Pancreas (tissue), 10 donors: Measurements from ENCODE around the gene HABP4. TPM values are rescaled to one million over a fixed set of nuclear protein-coding genes. Genes with fewer than 3 reads are reported as not detected.

Experiments used
- ATAC-seq, 4 donors: fragments of 200-7000 bp; cut with Tn5 transposase; one replicate each; pipeline versions ENCODE4 v1.8.0 to v1.9.1; 2020; ENCODE audit warnings: mild to moderate bottlenecking in 4 of 4, moderate library complexity in 4 of 4
- DNase-seq, 6 donors: peaks; one replicate each; pipeline ENCODE4 v3.0.0-alpha.2; 2020
- FAIRE-seq: peaks from 2 replicates; lab custom pipeline; 2012; peaks lifted over from hg19 to GRCh38; lab: Jason Lieb, UNC
- H3K27ac ChIP-seq, 4 donors: fragments of 200-600 bp; sonication (generic); 1 replicate in 3 of 4; 2 replicates in 1 of 4; pipeline versions ENCODE4 v1.5.0 to v1.8.0; 2020
- H3K27me3 ChIP-seq, 4 donors: fragments of 200-600 bp; one replicate each; pipeline ENCODE4 v1.8.0; 2021
- H3K36me3 ChIP-seq, 3 donors: fragments of 200-600 bp; sonication (generic) in 1 of 3; one replicate each; pipeline versions ENCODE4 v1.5.0 to v1.8.0; 2020 to 2021
- H3K4me1 ChIP-seq, 3 donors: fragments of 200-600 bp; one replicate each; pipeline ENCODE4 v1.8.0; 2021
- H3K4me3 ChIP-seq, 4 donors: fragments of 200-600 bp; sonication (generic) in 2 of 4; one replicate each; pipeline versions ENCODE4 v1.5.0 to v1.8.0; 2020 to 2021
- H3K9me3 ChIP-seq, 4 donors: fragments of 200-600 bp; one replicate each; pipeline ENCODE4 v1.8.0; 2021
- WGBS, 2 donors: extraction: QIAGEN DNeasy Blood & Tissue Kit; methylation state at CpG; one replicate each; pipeline ENCODE4 v1.1.7; 2013; 5-methylcytosine and 5-hydroxymethylcytosine counted together
- intact Hi-C, 3 donors: fragments of 100-400 bp; cut with DNase I; formaldehyde crosslinking; loops; one replicate each; pipeline versions ENCODE4 v1.11.1 to v1.14.2; 2022
- polyA plus RNA-seq, 2 donors: library from polyadenylated mRNA; stranded (reverse); fragments of 200-250 nt; gene quantifications; one replicate each; pipeline ENCODE4 v1.2.3, GENCODE V29; 2013
- total RNA-seq, 6 donors: library from RNA; stranded (reverse); fragmentation: NEBNext Ultra II Directional in 4 of 6; extraction: Animal tissue kit (Norgen Biotek cat#: 25700) in 4 of 6; gene quantifications; one replicate each; pipeline versions ENCODE4 v1.2.1 to v1.2.4, GENCODE V29; 2021 to 2023
- TF ChIP-seq, protein P1 (sequence below), 4 donors: fragments of 200-600 bp; sonication (generic) in 3 of 4; IDR thresholded peaks; one replicate each; pipeline versions ENCODE4 v1.5.0 to v1.8.0; 2021; ENCODE audit warnings: antibody characterized with exemption in 4 of 4
- donor health status: healthy with polysubstance abuse.
- donor health status: DM: no; HTN: no; CAD: no; lungs with moderate emphysema.
- donor health status: DM: no; HTN: no; CAD: no.
- donor health status: control.
- donor health status: control.
- donor health status: Bipolar disorder and iron deficiency.
- donor health status: DM: yes; HTN: yes; CAD: no.
- donor health status: DM: no; HTN: no; CAD: no.
- donor health status: DM: no; HTN: no; CAD: no.
- donor health status: DM: yes; HTN: yes; CAD: no.

Gene HABP4
- total and polyA plus RNA-seq, 8 donors: 2.8 to 13.0 (median 4.0) TPM

DNA sequence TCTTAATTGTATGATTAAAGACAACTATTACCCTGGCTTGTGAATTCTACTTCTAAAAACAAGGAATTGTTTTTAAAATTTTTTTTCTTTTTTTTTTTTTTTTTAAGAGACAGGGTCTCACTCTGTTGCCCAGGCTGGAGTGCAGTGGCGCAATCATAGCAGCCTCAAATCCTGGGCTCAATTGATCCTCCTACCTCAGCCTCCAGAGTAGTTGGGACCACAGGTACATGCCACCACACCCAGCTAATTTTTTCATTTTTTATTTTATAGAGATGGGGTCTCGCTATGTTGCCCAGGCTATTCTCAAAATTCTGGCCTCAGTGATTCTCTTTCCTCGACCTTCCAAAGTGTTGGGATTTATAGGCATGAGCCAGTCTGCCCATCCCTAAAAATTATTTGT lies 62.3 kb downstream of the HABP4 start:
- FAIRE-seq (no peak), ATAC-seq (no peak), DNase-seq (no peak)
- Histone ChIP-seq H3K27ac (no peak overlapping the region), H3K36me3 (peaks cover 0 to 16% (median 0%) of the 10 kb centered on the region in 3 donors), H3K4me3 (no peak overlapping the region), H3K27me3 (no peaks in the 10 kb centered on the region), H3K9me3 (no peaks in the 10 kb centered on the region), H3K4me1 (no peaks in the 10 kb centered on the region)
- intact Hi-C loops: no loop called here
- TF ChIP-seq, protein P1, sequence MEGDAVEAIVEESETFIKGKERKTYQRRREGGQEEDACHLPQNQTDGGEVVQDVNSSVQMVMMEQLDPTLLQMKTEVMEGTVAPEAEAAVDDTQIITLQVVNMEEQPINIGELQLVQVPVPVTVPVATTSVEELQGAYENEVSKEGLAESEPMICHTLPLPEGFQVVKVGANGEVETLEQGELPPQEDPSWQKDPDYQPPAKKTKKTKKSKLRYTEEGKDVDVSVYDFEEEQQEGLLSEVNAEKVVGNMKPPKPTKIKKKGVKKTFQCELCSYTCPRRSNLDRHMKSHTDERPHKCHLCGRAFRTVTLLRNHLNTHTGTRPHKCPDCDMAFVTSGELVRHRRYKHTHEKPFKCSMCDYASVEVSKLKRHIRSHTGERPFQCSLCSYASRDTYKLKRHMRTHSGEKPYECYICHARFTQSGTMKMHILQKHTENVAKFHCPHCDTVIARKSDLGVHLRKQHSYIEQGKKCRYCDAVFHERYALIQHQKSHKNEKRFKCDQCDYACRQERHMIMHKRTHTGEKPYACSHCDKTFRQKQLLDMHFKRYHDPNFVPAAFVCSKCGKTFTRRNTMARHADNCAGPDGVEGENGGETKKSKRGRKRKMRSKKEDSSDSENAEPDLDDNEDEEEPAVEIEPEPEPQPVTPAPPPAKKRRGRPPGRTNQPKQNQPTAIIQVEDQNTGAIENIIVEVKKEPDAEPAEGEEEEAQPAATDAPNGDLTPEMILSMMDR (IDR thresholded peaks at IDR 0.05): no peak
- 97 to 98% methylated on average over 3 of the region's 3 CpGs for WGBS, 2 donors

DNA sequence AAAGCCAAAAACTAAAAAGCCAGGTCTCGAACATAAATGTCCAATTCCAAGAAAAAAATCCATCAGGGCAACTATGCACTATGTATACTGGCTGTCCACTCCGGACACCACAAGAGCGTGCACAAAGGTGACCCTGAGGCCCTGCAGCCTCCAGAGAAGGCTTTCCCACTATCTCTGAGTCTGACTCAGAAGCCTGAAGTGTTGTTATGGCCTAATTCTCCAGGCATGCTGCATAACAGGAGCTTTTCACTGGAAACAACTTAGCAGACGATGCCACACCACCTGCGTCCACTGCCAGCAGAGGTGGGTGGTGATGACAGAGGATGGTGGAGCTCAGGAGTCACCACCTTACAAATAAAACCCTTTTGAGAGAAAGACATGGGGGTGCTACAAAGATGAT lies 63.7 kb downstream of the HABP4 start:
- H3K36me3 ChIP-seq: peaks cover 0 to 12% (median 0%) of the 10 kb centered on the region in 3 donors
- H3K4me3 ChIP-seq: no peak overlapping the region
- DNase-seq (no peak), FAIRE-seq (no peak), ATAC-seq (peak in 2 of 4 donors; percentile 22 to 49)
- H3K9me3 ChIP-seq: no peaks in the 10 kb centered on the region
- peak overlapping the region in 1 of 4 donors; percentile 17 for H3K27ac ChIP-seq
- H3K4me1 ChIP-seq: no peaks in the 10 kb centered on the region
- 92 to 95% methylated on average over 5 of the region's 5 CpGs for WGBS, 2 donors
- intact Hi-C loops: no loop called here
- no peaks in the 10 kb centered on the region for H3K27me3 ChIP-seq
- TF ChIP-seq, protein P1 (IDR thresholded peaks at IDR 0.05): no peak

DNA sequence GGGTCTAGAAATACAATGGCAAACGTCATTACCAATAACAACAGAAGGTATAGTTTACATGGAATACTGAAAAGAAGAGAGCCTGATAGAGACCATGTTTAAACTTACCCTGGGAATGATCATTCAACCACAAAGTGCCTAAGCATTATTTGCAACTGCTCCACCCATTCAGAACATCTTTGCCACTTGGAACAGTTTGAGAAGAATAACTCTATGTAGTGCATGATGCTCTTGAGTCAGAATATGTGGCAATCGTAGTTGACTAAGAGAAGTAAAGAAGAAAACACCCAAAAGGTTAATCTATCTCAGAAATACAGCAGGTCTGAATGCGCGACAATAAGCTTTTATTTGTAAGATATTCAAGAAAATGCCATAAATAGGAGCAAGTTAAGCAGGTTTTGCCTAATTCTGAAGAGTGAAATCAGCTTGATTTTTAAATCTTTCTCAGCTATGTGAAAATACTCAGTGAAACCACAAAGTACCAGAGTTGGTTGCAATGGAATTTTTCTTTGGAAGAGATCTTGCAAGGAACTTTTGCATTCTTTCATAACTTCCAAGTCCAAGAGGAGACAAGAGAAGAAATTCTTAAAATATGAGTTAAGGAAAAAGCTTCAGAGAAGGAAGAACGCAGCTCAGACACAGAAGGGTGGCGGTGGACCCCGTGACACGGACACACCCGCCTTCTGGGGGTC lies 64.3 kb downstream of the HABP4 start:
- no peak overlapping the region for H3K4me3 ChIP-seq
- H3K27ac ChIP-seq: peak overlapping the region in 1 of 4 donors; percentile 17
- TF ChIP-seq, protein P1 (IDR thresholded peaks at IDR 0.05): no peak
- no peaks in the 10 kb centered on the region for H3K4me1 ChIP-seq
- no peaks in the 10 kb centered on the region for H3K27me3 ChIP-seq
- no peak for DNase-seq
- H3K36me3 ChIP-seq: peaks cover 0 to 9% (median 0%) of the 10 kb centered on the region in 3 donors
- intact Hi-C loops: no loop called here
- H3K9me3 ChIP-seq: no peaks in the 10 kb centered on the region
- WGBS, 2 donors: 81 to 88% methylated on average over 9 of the region's 9 CpGs
- peak in 3 of 4 donors; percentile 17 to 37 (median 32) for ATAC-seq
- no peak for FAIRE-seq

DNA sequence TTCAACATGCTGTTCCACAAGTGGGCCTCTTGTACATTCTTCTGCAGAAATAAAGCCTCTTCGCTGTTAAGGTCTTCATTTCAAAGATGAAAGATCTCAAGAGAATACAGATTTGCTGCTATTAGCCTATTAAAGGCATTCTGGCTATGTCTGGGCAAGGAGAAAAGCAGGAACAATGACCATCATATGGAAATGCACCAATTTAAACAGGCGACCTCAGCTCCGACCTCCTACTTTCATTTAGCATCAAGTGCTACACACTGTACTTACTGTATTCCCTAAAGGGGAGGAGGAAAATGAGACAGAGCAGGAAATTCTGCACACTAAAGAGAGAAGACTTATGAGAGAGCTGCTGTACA lies 64.8 kb downstream of the HABP4 start:
- 80 to 81% methylated on average over 3 of the region's 3 CpGs for WGBS, 2 donors
- intact Hi-C loops: no loop called here

More for the DNA sequence above, 64.8 kb downstream of the HABP4 start:
- H3K4me1 ChIP-seq: no peaks in the 10 kb centered on the region
- ATAC-seq: no peak
- H3K9me3 ChIP-seq: no peaks in the 10 kb centered on the region
- TF ChIP-seq, protein P1 (IDR thresholded peaks at IDR 0.05): no peak
- no peaks in the 10 kb centered on the region for H3K27me3 ChIP-seq
- no peak for DNase-seq
- peaks cover 0 to 9% (median 0%) of the 10 kb centered on the region in 3 donors for H3K36me3 ChIP-seq
- no peak overlapping the region for H3K27ac ChIP-seq
- no peak overlapping the region for H3K4me3 ChIP-seq
- no peak for FAIRE-seq
